Stimulated activated CD4-positive, alpha-beta T cell treated with anti-CD3 and anti-CD28 coated beads, Interleukin-12 subunit alpha, Interleukin-12 subunit beta, amount 100 ng/mL, for 24 hours (primary cell): ENCODE data around the gene OTOP1.
A peak's percentile ranks its signal among the peaks of the same experiment; 100 is the strongest.
"Not testable (repeated sequence)": the region's sequence is repeated elsewhere in the genome, so short reads cannot be mapped to it uniquely, and the experiment has no call there.

Experiments used
- DNase-seq, 2 experiments: peaks; one replicate each; pipeline ENCODE4 v3.0.0-alpha.2; 2020; ENCODE audit warnings: low read depth in 2 of 2

The OTOP1 gene

GRCh38 chr4:4164532-4165173 is 62.1 kb downstream of the OTOP1 start:
- DNase-seq, result not testable (repeated sequence)

DNA sequence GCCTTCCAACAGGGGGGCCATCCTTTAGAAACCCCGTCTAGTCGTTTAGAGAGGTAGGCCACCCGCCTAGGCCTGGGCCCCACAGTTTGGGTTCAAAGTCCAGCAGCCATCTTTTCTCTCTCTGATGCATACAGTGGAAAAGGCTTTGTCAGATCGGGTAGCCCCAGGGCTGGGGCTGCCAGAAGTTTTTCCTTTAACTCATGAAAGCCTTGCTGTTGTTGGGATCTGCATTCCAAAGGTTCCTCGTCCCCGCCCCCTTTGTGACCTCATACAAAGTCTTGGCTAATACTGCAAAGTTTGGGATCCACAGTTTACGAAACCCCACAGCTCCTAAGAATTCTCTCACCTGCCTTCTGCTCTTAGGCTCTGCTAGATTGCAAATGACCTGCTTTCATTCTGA is 64.5 kb downstream of the OTOP1 start:
- not testable (repeated sequence) for DNase-seq

DNA sequence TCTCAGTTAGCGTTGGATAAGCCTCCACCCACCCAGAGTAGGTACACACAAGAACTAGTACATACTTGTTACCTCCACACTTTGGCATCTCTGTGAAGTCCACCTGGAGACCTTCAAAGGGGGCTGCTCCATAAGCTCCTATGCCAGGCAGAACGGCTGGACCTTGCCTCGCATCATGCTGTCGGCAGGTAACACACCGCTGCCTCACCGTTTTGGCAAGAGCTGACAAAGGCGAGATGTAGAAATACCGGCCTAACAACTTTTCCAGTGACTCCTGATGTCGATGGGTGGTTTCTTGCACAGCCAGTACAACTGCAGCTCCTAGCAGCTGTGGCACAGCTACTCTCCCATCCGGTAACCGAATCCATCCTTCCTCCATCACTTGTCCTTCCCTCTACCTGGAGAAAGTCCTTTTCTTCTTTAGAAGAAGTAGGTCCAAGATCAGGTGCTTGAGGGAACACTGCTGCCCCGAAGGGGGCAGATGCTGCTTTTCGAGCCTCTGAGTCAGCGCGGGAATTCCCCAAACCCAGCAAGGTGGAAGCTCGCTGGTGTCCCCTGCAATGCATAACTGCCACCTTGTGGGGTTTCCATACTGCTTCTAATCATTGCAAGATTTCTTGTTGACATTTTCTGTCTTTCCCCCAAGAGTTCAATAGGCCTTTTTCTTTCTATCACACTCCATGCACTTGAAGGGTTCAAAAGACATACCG is 65.6 kb downstream of the OTOP1 start:
- DNase-seq, result peak in 1 of 2 experiments; percentile 4

DNA sequence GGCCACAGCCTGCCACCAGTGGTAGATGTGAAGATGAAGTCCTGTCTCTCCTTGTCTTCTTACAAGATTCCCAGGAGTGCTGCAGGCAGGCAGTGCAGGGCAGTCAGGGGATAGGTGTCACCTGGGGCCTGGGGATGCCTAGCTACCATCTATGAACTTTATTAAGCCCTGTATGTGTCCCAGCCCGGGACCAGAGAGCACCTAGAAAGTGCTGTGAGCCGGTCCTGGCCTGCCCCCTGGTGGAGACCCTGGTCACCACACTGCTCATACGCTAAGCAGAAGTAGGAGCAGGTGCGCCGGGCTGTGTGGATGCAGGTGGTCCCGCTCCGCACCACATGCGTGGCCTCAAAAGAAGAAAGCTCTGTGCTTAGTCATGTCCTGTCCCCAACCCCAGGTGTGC is 81.1 kb downstream of the OTOP1 start:
- DNase-seq, result peak; percentile 6 to 39

DNA sequence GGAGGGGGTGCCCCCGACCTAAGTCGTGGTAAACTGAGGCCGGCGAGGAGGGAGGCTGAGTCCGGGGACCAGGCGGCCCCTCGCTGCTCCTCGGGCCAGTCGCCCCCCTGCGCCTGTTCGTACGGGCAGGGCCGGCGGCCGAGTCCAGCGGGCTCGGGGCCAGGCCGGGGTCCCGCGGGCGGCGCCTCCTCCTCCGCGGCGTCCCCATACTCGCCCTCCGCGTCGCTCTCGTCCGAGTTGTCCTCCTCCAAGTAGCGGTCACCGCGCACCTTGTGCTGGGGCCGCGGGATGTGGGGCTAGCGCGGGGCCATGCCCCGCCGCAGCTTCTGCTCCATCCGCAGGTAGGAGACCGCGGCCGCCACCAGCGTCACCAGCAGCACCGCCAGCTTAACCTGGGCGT is 83.4 kb downstream of the OTOP1 start:
- not testable (repeated sequence) for DNase-seq

DNA sequence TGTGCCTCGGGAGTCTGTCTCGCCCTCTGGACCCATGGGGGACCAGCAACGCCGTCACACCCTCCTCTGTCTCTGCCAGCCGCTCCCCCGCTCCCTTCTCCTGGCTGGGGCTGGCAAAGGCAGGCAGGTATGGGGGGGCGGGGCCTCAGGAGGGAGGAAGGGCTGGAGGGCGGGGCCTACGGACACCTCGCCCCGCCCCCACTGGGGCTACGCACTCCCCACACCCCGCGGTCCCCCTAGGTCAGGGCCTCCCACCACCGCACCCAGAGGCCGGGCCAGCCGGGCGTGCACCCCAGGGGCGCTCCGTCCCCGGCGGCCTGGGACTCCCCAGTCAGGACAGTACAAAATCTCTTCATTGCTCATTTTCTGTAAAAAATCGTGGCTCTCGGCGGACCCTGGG is 84.0 kb downstream of the OTOP1 start:
- DNase-seq, result not testable (repeated sequence)

- not testable (repeated sequence) for DNase-seq
Observed at GRCh38 chr4:4141186-4141585, 85.5 kb downstream of the OTOP1 start.
